Heart left ventricle (tissue), 13 donors: ENCODE measurements around the gene TTC29.

ENCODE experiments used
- POLR2A ChIP-seq, 2 donors: fragments of 450-650 bp; IDR thresholded peaks; one replicate each; pipeline ENCODE4 v1.6.1; 2017; ENCODE audit warnings: antibody characterized with exemption in 2 of 2, mild to moderate bottlenecking in 2 of 2, moderate library complexity in 2 of 2
- TF ChIP-seq, protein P1 (sequence below), 12 donors: fragments of 200-600 bp; sonication (generic) in 4 of 12; IDR thresholded peaks; one replicate each; pipeline versions ENCODE4 v1.5.0 to v1.8.0; 2018 to 2022; ENCODE audit warnings: antibody characterized with exemption in 12 of 12, mild to moderate bottlenecking in 5 of 12
- donor health status: ischemic (EF 13 %, LVEDD 7.1; RV severe dilation, severe dysfunction).
- donor health status: DM: no; HTN: yes; CAD: no.
- donor health status: DM: no; HTN: no; CAD: no.
- donor health status: ischemic (EF 25% LVEDD 6.9; RV normal size, moderate dysfunction).
- donor health status: ischemic (EF 25% LVEDD 5.7; RV mildly dilated, moderate dysfunction).
- donor health status: ischemic (EF 35%, LVEDD 5.7; RV mildly dilated, moderate dysfunction).
- donor health status: nonischemic (EF 11% LVEDD 7.7; RV severe dilation, severe dysfunction).
- donor health status: DM: yes; HTN: yes; CAD: no.
- donor health status: PGD.
- donor health status: ischemic (EF 29% LVEDD 5.4; RV normal size, mild dysfunction).
- donor health status: nonischemic (EF 23%, LVEDD 6.1; RV moderate dilation, normal function).

DNA sequence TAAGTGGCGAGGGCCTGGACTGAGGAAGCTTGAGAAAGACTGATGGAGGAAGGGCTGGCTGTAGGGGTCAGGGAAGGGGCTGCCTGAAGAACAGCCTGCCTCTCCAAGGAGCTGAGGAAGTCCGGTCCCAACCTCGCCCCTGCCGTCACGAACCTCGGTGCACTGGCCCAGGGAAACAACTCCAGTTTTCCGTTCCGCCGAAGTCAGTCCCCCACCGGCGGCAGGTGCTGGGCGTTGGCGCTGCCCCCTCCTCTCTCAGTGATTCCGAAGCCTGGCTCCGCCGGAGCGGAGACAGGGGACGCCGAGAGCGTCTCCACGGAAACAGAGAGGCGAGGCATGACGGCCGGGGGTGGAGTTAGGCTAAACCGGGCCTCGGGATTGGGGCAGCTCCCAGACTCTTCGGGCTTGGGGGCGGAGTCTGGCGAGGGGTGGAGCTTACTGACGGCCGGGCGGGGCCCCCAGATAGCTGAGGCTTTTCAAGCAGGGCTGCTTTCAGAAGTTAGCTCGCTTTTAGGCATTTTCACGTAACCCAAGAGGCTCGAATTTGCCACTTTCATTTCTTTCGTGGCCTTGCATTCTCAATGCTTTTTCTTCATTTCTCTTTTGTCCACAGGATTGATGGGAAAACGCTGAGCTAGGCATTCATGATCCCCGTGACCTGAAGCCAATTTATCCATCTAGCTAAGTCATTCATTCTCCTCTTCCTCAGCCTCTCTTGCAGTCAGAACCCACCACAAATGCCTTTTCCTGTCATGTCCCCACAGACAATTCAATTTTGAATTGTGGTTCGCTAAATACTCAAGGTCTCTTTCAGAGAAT is at the start of gene TTC29:
- TF ChIP-seq, protein P1, sequence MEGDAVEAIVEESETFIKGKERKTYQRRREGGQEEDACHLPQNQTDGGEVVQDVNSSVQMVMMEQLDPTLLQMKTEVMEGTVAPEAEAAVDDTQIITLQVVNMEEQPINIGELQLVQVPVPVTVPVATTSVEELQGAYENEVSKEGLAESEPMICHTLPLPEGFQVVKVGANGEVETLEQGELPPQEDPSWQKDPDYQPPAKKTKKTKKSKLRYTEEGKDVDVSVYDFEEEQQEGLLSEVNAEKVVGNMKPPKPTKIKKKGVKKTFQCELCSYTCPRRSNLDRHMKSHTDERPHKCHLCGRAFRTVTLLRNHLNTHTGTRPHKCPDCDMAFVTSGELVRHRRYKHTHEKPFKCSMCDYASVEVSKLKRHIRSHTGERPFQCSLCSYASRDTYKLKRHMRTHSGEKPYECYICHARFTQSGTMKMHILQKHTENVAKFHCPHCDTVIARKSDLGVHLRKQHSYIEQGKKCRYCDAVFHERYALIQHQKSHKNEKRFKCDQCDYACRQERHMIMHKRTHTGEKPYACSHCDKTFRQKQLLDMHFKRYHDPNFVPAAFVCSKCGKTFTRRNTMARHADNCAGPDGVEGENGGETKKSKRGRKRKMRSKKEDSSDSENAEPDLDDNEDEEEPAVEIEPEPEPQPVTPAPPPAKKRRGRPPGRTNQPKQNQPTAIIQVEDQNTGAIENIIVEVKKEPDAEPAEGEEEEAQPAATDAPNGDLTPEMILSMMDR (IDR thresholded peaks at IDR 0.05) = no peak
- TF ChIP-seq POLR2A (IDR thresholded peaks at IDR 0.05) = no peak
